DMS 273 (cell line): ENCODE data around the gene GPR50.

Experiments used
- DNase-seq: peaks from one replicate; lab custom pipeline; 2025; ENCODE audit not compliant: unreplicated experiment; lab: John Stamatoyannopoulos, UW

The GPR50 gene

DNA sequence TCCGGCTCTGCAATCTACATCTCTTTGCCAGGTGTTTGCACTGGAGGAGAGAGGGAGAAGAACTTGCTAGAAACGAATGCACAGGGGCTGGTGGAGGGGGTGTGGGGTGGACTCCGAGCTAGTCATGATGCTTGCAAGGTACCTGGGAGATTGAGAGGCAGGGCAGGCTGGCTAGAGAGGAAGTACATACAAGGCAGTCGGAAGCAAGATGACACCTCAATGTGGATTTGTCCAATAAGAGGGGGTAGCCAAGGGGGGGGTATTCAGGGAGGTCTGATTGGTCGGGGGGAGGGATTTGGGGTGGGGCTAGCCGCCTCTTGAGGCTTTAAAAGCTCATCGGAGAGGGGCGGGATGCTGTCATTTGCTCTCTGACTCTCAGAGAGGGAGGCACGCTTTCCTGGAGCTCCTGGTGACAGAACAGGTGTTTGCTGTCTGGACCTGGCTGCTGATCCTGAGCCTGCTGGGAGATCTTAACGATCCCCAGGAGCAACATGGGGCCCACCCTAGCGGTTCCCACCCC is at the start of gene GPR50:
Gene GPR50, plus strand, starts transcription at position 354 of the 520 bp plus-strand sequence. Its CDS starts 138 bp downstream, at position 492.
- DNase-seq, result peak; percentile 27

GRCh38 chrX:151132531-151132930 is 43.9 kb upstream of the GPR50 start:
- no peak for DNase-seq

DNA sequence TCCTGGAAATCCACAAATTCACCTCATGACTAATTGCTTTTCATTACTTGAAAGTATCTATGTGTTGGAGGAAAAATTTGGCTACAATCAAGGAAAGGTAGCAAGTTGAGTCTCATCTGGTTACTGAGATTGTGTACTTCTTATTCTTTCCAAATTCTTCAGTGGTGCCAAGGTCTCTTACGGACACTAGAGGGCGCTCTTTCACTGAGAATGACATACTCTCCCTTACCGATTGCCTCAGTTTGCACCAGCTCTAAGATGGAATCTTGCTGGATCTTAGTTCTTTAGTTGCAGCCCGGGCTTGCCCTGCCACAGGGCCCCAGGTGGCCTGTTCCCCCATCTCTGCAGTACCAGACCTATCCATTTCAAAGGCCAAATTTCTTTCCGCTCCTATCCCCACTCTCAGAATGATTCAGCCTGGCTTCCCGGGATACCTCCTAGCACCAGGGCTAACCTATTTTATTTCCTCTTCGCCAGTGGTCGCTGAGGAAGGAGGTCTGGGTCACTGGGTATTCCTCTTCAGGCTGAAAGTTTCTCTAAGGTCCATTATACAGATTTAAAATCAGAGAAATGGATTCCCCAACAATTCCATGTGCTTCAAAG is 24.6 kb upstream of the GPR50 start:
- peak; percentile 85 for DNase-seq

GRCh38 chrX:151153086-151153485 is 23.3 kb upstream of the GPR50 start:
- peak; percentile 57 for DNase-seq

DNA sequence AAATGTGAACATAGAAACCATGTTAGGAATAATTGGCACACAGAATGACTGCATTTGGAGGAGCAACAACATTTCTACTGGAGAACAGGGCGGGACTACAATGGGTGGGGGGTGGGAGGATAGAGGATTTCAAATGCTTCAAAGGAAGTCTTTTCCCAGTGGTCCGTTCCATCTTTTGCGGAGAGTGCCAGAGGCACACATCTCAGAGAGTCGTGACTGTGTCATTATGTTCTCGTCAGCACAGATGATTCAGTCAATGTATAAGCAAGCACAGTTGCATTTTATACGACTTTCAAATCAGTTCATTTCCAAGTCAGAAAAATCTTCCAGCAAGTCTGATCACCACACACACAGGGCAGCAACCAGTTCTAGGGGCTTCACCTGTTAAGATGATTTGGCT is 22.7 kb upstream of the GPR50 start:
- DNase-seq, result no peak

- DNase-seq, result no peak
These were observed 21.1 kb upstream of the GPR50 start for GRCh38 chrX:151155234-151155633.

DNA sequence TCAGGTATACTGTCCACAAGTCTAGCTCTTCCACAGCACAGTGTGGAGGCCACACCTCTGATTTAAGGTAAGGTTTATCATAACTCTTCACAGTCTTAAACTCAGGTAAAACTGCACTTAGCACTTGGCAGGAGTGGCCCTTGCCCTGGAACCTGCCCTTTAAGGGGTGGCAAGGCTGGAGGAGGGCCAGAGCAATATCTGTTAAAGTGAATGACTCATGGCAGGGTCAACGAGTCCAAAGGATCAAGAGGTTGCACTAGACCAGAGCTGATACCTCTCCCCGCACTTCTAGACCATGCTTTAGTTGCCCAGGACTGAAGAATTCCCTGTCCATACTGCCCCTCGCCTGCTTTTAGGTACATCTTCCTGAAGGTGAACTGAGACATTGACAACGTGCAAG is 14.7 kb upstream of the GPR50 start:
- no peak for DNase-seq

DNA sequence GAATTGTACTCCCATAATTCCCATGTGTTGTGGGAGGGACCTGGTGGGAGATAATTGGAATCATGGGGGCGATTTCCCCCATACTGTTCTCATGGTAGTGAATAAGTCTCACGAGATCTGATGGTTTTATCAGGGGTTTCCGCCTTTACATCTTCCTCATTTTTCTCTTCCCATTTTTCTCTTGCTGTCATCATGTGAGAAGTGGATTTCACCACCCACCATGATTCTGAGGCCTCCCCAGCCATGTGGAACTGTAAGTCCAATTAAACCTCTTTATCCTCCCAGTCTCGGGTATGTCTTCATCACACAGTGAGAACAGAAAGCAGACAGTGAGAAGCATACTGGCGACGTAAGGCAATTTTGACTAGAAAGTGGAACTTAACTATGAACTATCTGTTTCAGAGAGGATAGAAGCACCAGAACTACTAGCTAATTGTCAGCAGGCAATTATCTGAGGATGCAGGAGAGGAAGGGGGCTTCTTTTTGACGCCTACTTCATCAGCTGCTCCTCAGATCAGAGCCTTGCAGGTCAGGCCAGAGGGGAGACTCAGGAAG is 8.5 kb upstream of the GPR50 start:
- no peak for DNase-seq

DNA sequence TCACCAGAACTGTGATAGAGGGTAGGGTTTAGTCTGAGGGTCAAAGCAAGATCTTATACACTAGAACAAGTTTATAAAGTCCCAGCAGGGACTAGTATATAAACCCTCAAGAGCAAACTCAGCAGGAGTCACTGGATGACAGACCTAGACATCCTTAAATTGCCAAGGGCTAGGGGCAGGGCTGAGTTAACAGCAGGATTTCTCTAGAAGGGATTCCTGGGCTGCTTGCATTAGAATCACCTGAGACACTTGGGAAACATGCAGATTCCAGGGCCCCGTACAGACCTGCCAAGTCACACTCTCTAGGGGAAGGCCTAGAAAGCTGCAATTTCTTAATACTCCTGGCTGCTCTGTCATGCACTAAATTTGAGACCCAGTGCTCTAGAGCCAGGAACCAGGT is 6.6 kb upstream of the GPR50 start:
- DNase-seq, result no peak

- no peak for DNase-seq
These were observed 1.7 kb upstream of the GPR50 start for GRCh38 chrX:151174581-151175282.

DNA sequence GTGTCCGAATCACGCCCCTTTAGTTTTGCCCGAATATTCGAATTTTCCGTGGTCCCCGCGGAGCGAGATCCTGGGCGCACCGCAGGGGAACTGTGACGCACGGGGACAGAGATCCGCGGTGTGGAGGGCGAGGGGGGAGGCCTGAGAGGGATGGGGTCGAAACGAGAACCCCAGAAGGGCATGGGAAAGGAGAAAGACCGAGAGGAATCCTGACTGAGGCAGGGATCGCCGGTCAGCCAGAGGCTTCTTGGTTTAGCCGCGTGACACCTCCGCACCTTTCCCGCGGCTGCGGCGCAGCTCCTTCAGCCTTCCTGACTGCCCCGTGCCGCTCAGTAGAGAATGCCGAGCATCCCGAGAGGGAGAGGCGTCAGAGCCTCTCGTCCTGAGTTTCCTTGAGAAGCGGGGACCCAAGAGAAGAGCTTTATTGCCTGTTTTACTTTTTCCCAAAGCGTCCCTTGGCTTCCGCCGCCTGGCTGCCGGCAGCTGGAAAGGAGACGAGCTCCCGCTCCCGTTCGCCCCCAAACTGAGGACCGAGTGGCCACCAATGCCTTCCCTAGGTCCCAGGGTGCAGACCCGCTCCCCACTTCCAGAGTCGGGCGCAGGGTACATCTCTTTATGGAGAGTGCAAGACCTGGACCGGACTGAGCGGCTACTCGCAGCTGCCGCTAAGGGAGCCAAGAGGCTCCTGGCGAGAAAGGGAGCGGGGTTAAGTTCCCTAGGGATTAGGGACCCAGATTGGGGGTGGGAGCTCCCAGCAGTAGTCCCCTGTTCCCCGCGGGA is 911 bp upstream of the GPR50 start:
- DNase-seq, result no peak

DNA sequence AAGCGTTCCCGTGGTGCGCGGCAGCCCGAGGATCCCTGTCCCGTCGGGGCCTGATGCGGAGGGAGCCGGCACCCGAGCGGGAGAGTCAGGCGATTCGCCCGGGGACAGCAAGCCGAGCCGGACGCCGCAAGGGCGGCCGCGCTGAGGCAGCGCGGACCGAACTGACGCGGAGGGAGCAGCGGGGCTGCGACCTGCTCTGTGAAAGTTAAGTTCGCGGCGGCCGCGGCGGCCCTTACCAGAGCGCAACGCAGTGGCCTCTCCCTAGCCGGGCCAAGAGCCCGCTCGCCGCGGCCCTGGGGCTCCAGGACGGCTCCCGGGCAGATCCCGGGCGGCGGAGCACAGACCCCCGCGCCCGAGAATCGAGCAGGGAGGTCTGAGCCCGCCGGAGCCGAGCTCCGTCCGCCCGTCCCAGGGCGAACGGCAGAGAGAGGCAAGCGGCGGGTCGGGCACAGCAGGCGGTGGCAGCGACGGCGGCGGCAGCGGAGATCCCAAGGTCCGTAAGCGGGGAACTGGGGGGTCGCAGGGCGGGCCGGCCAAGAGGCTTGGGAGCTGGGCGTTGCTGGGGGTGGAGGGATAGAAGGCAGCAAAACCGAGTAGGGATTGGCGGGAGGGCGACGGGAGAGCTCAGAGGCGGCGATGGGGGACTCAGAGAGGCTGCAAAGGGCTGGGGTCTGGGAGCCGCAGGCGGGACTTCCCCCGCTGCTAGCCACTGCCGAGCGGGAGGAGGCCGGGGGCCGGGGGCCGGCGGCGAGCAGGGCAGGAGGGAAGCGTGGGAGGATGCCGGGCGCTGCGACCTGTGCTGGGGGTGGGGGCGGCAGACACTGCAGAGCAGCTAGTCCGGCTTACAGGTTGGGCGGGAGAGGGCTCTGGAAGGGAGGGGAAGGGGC is 1.0 kb downstream of the GPR50 start:
- peak; percentile 60 for DNase-seq

GRCh38 chrX:151178746-151179145 is 2.4 kb downstream of the GPR50 start:
- DNase-seq, result peak; percentile 13

- no peak for DNase-seq
These were observed 4.0 kb downstream of the GPR50 start for GRCh38 chrX:151180400-151180799.

- no peak for DNase-seq
These were observed 4.7 kb downstream of the GPR50 start for GRCh38 chrX:151181088-151181487.

DNA sequence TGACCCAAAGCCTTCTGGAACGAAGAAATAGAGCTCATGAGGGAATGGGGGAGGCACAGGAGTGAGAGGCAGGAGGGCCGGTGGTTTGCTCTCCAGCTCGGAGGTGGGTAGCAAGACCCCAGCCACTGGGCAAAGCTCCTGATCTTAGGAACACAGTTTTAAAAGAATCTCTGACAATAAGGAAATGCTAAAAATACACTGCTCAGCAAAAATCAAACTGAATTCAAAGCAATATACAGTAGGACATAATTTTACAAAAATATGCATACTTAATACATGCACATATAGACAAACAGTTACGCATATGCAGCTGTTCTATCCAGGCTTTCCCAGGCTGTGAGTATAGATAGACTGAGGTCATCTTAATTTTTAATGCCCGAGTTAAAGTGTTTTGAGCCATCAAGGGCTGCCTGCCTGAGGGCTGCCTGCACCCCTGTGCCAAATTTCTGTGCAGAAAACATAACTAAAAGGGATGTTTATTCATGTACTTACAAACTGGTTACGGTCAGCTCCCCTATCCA is 6.9 kb downstream of the GPR50 start:
- DNase-seq, result no peak

GRCh38 chrX:151183912-151184565 is 7.7 kb downstream of the GPR50 start:
- no peak for DNase-seq

- DNase-seq, result no peak
These were observed 8.3 kb downstream of the GPR50 start for GRCh38 chrX:151184705-151185104.

- no peak for DNase-seq
These were observed 30.5 kb downstream of the GPR50 start for GRCh38 chrX:151206871-151207270.

GRCh38 chrX:151225843-151226242 is 49.5 kb downstream of the GPR50 start:
- DNase-seq, result no peak
